Adrenal gland (tissue), 5 donors: Measurements from ENCODE around the gene AZU1.

ENCODE experiments used
- CTCF ChIP-seq, 6 experiments: fragments of 450-650 bp in 4 of 6; fragments of 200-600 bp in 2 of 6; sonication (generic) in 1 of 6; IDR thresholded peaks; 1 replicate in 5 of 6; 2 replicates in 1 of 6; pipeline versions ENCODE4 v1.5.1 to v1.8.0; 2016 to 2021; ENCODE audit warnings: antibody characterized with exemption in 6 of 6, mild to moderate bottlenecking in 2 of 6, moderate library complexity in 1 of 6
- POLR2A ChIP-seq, 2 donors: fragments of 450-650 bp; IDR thresholded peaks; one replicate each; pipeline ENCODE4 v1.6.1; 2017; ENCODE audit warnings: antibody characterized with exemption in 2 of 2, mild to moderate bottlenecking in 2 of 2, moderate library complexity in 1 of 2
- donor health status: DM: no; HTN: no; CAD: no.

GRCh38 chr19:863315-863620 is 35.6 kb downstream of the AZU1 start:
- TF ChIP-seq CTCF (IDR thresholded peaks at IDR 0.05): no peak
- TF ChIP-seq POLR2A (IDR thresholded peaks at IDR 0.05): no peak
